Mucosa of gallbladder (tissue), 1 donor: Measurements from ENCODE around the gene KCNJ2. TPM values are rescaled to one million over a fixed set of nuclear protein-coding genes. Genes with fewer than 3 reads are reported as not detected.

Source experiments
- DNase-seq: peaks from one replicate; pipeline ENCODE4 v3.0.0-alpha.2; 2020; ENCODE audit warnings: low spot score
- total RNA-seq: library from RNA; stranded (reverse); gene quantifications from one replicate; pipeline ENCODE4 v1.2.1, GENCODE V29; 2021
- donor health status: DM: no; HTN: no; CAD: no.

The KCNJ2 gene
- total RNA-seq, 1 donor from 2014 or later, result 2.5 TPM

DNA sequence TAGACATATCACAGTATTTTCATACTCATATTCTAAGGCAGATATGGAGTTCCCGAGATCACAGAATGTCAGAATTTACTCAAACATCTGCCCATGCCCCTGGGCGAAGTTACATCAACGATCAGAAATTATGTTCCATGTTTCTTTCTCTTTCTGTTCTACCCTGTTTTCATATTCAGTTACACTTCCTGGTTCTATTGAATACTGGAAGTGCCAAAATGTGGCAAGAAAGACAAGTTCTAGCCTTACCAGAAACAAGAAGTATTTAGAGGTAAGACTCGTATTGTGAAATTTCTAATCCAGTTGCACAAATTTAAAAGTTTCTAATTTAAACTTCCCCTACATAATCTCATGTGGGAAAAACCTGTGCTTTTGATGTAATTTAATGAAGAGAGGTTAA, 36.1 kb downstream of the KCNJ2 start:
- no peak for DNase-seq

DNA sequence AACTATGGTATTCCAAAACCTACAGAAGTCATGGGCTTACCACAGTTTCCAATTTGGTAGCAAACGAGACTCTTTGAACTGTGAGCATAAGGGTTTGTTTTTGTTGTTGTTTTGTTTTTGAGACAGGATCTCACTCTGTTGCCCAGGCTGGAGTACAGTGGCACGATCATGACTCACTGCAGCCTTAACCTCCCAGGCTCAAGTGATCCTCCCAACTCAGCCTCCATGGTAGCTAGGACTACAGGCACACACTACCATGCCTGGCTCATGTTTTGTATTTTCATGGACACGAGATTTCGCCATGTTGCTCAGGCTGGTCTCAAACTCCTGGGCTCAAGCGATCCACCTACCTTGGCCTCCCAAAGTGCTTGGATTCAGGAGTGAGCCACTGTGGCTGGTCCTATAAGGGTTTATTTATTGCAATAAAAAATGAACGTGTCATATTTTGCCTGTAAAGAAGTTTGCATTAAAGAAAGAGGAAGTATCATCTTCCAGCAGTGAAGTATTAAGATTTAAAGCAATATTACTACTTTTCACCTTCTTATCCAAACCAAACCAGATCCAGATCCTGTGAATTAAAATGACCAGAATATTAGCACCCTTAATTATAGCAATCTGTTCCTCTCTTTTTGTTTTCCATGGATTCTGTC, 37.2 kb downstream of the KCNJ2 start:
- DNase-seq, result no peak

DNA sequence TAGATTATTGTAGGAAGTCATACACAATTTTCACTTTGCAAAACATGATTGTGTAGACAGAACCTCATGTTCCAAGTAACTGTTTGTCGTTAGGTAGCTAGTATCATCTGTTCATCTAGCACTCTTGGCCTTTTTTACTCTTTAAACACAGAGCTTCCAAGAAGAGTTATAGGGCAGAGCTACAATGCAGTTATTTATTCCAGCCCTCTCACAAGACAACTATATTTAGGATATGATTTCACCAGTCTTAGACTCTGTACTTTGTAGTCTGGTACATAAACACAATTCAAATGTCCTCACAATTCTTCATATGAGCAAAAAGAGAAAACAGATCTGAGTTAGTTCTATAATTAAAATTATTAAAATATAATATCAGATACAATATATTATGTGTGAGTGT, 37.9 kb downstream of the KCNJ2 start:
- no peak for DNase-seq

DNA sequence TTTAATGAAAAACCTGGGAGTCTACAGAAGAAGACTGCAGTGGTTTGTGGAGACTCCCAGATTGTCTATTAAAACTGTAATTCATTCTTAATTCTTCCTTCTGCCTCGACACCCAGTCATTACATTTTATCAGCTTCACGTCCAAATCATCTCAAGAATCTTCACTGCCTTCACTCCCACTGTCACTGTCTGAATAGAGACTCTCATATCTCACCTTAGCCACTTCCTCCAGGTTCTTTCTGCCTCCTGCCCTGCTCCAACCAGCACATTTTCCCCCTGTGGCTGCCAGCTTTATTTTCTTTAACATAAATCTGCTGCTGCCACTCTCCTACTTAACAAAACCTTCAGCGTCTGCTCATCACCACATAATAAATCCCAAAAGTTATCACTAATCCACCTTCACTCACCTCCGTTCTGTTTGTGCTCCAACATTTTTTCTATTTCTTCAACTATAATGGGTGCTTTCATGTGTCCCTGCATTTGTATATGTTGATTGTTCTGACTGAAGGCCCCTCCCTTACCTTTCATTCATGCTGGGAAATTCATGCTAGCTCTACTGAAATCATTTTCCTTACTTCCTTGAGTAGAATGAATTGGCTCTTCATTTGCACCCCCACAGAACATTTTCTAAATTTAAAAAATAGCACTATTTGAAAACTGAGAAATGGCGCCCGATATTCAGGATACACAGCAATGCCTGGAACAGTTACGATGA, 38.9 kb downstream of the KCNJ2 start:
- DNase-seq, result no peak

DNA sequence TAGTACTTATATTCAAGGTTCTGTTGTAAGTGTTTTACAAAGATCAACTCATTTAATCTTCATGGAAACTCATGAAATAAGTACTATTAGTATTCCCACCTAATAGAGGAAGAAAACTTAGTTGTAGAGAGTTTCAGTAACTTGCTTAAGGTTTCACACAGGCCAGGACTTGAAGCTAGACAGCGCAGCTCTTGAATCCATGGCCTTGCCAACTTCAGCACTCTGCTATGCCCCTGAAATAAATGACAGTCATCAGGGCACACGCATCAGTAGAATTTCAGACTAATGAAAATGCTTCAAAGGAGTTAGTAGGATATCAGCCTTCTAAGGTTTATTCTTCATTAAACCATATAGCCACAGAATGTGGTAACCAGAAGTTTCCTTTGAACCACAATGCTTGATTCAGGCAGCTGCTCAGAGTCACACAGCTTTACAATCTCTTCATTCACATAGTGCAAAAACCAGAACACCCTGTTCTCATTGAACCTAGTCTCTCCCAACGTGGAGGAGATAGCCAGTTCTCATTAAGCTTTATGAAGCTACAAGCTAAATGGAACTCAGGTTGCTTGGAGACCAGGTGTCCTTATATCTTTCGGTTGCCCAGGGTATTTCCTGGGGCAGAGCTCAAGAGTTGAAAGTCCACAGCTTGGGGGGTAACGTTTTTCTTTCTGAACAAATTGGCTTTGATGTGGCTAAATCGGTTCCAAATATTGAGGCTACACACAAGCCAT, 39.7 kb downstream of the KCNJ2 start:
- no peak for DNase-seq

DNA sequence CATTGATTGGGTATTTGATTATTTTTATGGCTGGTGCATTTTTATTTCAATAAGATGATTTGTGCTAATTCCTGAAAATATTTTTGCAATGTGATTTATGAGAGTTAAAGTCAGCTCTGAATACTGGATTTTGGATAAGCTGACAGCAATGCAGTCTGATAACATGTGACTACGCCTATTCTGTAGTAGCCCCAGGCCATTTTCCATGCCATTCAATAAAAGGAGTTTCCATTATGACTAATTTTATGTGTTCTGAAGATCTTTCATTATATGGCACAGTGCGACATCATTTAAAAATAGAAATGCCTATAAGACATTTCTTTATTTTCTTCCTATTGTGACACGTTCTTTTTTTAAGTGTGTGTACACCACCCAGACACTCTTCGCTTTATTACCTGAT, 46.3 kb downstream of the KCNJ2 start:
- no peak for DNase-seq

DNA sequence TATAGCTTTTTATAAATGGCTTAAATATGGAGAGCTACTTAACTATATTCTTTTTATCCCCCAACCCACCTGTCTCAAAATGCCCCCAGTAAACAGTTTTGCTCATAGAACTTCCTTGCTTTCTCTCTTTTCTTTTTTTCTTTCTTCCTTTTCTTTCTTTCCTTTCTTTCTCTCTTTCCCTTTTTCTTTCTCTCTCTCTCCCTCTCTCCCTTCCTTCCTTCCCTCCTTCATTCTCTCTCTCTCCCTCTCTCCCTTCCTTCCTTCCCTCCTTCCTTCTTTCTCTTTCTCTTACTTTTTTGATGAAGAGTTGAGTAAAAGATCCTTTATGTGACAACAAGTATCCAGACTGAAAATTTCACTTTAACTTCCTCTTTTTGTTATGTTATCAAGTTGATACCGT, 48.2 kb downstream of the KCNJ2 start:
- no peak for DNase-seq

DNA sequence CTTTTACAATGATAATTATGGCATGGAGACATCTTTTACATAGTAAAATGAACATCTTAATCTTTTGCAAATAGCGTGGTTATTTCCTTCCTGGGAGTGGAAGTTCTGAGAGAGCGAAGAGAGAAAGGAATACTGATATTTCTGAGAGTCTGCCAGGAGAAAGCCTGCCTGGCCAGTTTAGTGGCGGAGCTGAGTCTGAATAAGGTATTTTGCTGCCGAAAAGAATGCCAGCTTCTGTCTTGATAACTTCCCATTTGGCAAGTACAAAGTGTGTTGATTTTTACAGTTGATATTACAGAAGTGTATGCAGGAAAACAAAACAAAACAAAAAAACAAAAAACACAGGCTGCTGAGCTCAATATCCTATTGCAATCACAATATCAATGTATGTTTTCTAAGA, 55.9 kb downstream of the KCNJ2 start:
- DNase-seq, result no peak

Other genes starting within 250 kb of the KCNJ2 start
- 93.9 TPM for gene KCNJ16, start 94.3 kb upstream of the KCNJ2 start, total RNA-seq